Endothelial cell of umbilical vein (primary cell): ENCODE results near the gene SENP5. TPM values are rescaled to one million over a fixed set of nuclear protein-coding genes. Genes with fewer than 3 reads are reported as not detected.

ENCODE experiments used
- BruUV-seq: library from RNA; stranded (reverse); fragments of 400-500 nt; replicated peaks from 2 replicates; lab custom pipeline; 2021; lab: Mats Ljungman, UMichigan
- CTCF ChIA-PET: fragments of 300-600, 350-600 bp; sonication (Branson Sonifier 250); formaldehyde crosslinking; loops from one replicate; lab custom pipeline; 2021; ENCODE audit warnings: antibody characterized with exemption, inconsistent platforms; lab: Charles Lee
- POLR2A ChIA-PET: fragments of 300-600, 350-600 bp; sonication (Branson Sonifier 250); formaldehyde crosslinking; loops from one replicate; lab custom pipeline; 2021; ENCODE audit warnings: antibody characterized with exemption, inconsistent platforms; lab: Charles Lee
- DNase-seq: peaks from one replicate; pipeline ENCODE4 v3.0.0-alpha.2; 2011; ENCODE audit warnings: low read depth, low spot score
- FAIRE-seq: peaks from 2 replicates; lab custom pipeline; 2011; peaks lifted over from hg19 to GRCh38; lab: Jason Lieb, UNC
- H2AFZ ChIP-seq: 2 replicates; pipeline ENCODE4 v1.6.0; 2012; ENCODE audit warnings: low read depth, low read length, control low read depth, inconsistent platforms
- H3K27ac ChIP-seq: 2 replicates; pipeline ENCODE4 v1.5.1; 2011; ENCODE audit warnings: low read depth, mild to moderate bottlenecking, control low read depth, low read length, moderate library complexity; ENCODE audit not compliant: insufficient read depth
- H3K27me3 ChIP-seq, 2 experiments: 2 replicates each; pipeline versions ENCODE4 v1.6.0 to v1.6.1; 2011; ENCODE audit warnings: low read length in 2 of 2, mixed read lengths in 1 of 2; ENCODE audit not compliant: control insufficient read depth in 2 of 2, insufficient read depth in 2 of 2
- H3K36me3 ChIP-seq, 2 experiments: 2 replicates in 1 of 2; 3 replicates in 1 of 2; pipeline ENCODE4 v1.5.1; 2011; ENCODE audit warnings: low read length in 2 of 2, mild to moderate bottlenecking in 1 of 2, moderate library complexity in 1 of 2; ENCODE audit not compliant: control insufficient read depth in 2 of 2, insufficient read depth in 2 of 2; ENCODE audit errors: extremely low read depth in 1 of 2
- H3K4me1 ChIP-seq: 3 replicates; pipeline ENCODE4 v1.5.1; 2011; ENCODE audit warnings: mild to moderate bottlenecking, low read length; ENCODE audit not compliant: control insufficient read depth, insufficient read depth; ENCODE audit errors: extremely low read depth
- H3K4me2 ChIP-seq: 2 replicates; pipeline ENCODE4 v1.6.1; 2011; ENCODE audit warnings: low read length, control low read depth, mixed read lengths; ENCODE audit not compliant: insufficient read depth
- H3K4me3 ChIP-seq, 3 experiments: fragments of 200-600 bp in 1 of 3; sonication (generic), shearing (Covaris generic) in 1 of 3; replicated peaks in 1 of 3; 2 replicates each; pipeline ENCODE4 v1.5.1; 2011 to 2016; ENCODE audit warnings: control low read depth in 3 of 3, low read length in 3 of 3, mild to moderate bottlenecking in 2 of 3, inconsistent platforms in 1 of 3, low read depth in 1 of 3, moderate library complexity in 1 of 3; ENCODE audit not compliant: insufficient read depth in 1 of 3
- H3K79me2 ChIP-seq: 2 replicates; pipeline ENCODE4 v1.6.0; 2012; ENCODE audit warnings: low read length, inconsistent platforms; ENCODE audit not compliant: control insufficient read depth, insufficient read depth
- H3K9ac ChIP-seq: replicated peaks from 2 replicates; pipeline ENCODE3; 2011; ENCODE audit warnings: low read length, control low read depth; ENCODE audit not compliant: insufficient read depth; ENCODE audit errors: extremely low read depth
- H3K9me1 ChIP-seq: replicated peaks from 3 replicates; pipeline ENCODE4 v1.6.0; 2011; ENCODE audit warnings: mild to moderate bottlenecking, low read length; ENCODE audit not compliant: control insufficient read depth, insufficient read depth; ENCODE audit errors: extremely low read depth
- H3K9me3 ChIP-seq: replicated peaks from 2 replicates; pipeline ENCODE4 v1.5.1; 2012; ENCODE audit warnings: low read length, inconsistent platforms; ENCODE audit not compliant: control insufficient read depth, insufficient read depth
- H4K20me1 ChIP-seq: replicated peaks from 2 replicates; pipeline ENCODE3; 2011; ENCODE audit warnings: mild to moderate bottlenecking, low read length; ENCODE audit not compliant: control insufficient read depth, insufficient read depth; ENCODE audit errors: extremely low read depth
- EZH2 ChIP-seq: IDR thresholded peaks from 2 replicates; pipeline ENCODE4 v1.6.1; 2012; ENCODE audit warnings: borderline replicate concordance, low read depth, mild to moderate bottlenecking, moderate library complexity, low read length, inconsistent platforms; ENCODE audit not compliant: severe bottlenecking
- FOS ChIP-seq: IDR thresholded peaks from 2 replicates; pipeline ENCODE4 v1.6.1; 2011; ENCODE audit warnings: mild to moderate bottlenecking, low read length, moderate library complexity, borderline replicate concordance; ENCODE audit not compliant: insufficient read depth
- GATA2 ChIP-seq: IDR thresholded peaks from 2 replicates; pipeline ENCODE4 v1.7.0; 2011; ENCODE audit warnings: low read depth, mild to moderate bottlenecking, moderate library complexity, mixed read lengths, low read length; ENCODE audit not compliant: insufficient read length, insufficient read depth
- JUN ChIP-seq: IDR thresholded peaks from 2 replicates; pipeline ENCODE4 v1.6.1; 2011; ENCODE audit warnings: borderline replicate concordance, low read depth; ENCODE audit not compliant: insufficient read length, insufficient read depth
- MYC ChIP-seq: IDR thresholded peaks from one replicate; pipeline ENCODE4 v1.6.1; 2011; ENCODE audit warnings: mild to moderate bottlenecking, low read depth, low read length
- POLR2A ChIP-seq: IDR thresholded peaks from 2 replicates; pipeline ENCODE4 v1.6.1; 2012; ENCODE audit warnings: low read depth, mild to moderate bottlenecking, control low read depth, low read length
- POLR2AphosphoS5 ChIP-seq: IDR thresholded peaks from 2 replicates; pipeline ENCODE4 v1.6.1; 2012; ENCODE audit warnings: low read depth, mild to moderate bottlenecking, control low read depth, low read length, moderate library complexity; ENCODE audit not compliant: insufficient read depth
- dilution Hi-C: fragments of 300-500 bp; cut with MboI; formaldehyde crosslinking; loops from one replicate; pipeline ENCODE4 v1.15.0; 2019; ENCODE audit warnings: low sequenced_read_pairs; ENCODE audit not compliant: extremely low pct_ligation_motif_present
- intact Hi-C: fragments of 100-400 bp; cut with micrococcal nuclease; formaldehyde crosslinking; loops from one replicate; pipeline ENCODE4 v1.10.0; 2022
- polyA plus RNA-seq, 4 experiments: library from polyadenylated mRNA; depleted of rRNA in 3 of 4; stranded (reverse) in 3 of 4; unstranded in 1 of 4; fragments of >200 nt; gene quantifications; 2 replicates each; pipeline versions ENCODE4 v1.2.1 to v1.2.3, GENCODE V29; 2011 to 2012; ENCODE audit warnings: missing spikeins in 1 of 4
- total RNA-seq: library from RNA; stranded (reverse); gene quantifications from 2 replicates; pipeline ENCODE4 v1.2.3, GENCODE V29; 2021
- TF ChIP-seq, protein P1 (sequence below): IDR thresholded peaks from 2 replicates; pipeline ENCODE4 v1.6.1; 2011; ENCODE audit not compliant: insufficient read depth, insufficient read length
- TF ChIP-seq, protein P2 (sequence below), 2 donors: IDR thresholded peaks; 1 replicate in 1 of 2; 2 replicates in 1 of 2; pipeline ENCODE4 v1.5.1; 2011; ENCODE audit warnings: low read length in 2 of 2, mild to moderate bottlenecking in 2 of 2, moderate library complexity in 2 of 2, control low read depth in 1 of 2, inconsistent platforms in 1 of 2, low read depth in 1 of 2; ENCODE audit not compliant: insufficient read depth in 1 of 2; ENCODE audit errors: extremely low read depth in 1 of 2

Gene SENP5
- total and polyA plus RNA-seq, 2 donors (not counting 3 experiments of a cell fraction or from before 2014, with no cell fraction given): 7.9 to 33.5 TPM

DNA sequence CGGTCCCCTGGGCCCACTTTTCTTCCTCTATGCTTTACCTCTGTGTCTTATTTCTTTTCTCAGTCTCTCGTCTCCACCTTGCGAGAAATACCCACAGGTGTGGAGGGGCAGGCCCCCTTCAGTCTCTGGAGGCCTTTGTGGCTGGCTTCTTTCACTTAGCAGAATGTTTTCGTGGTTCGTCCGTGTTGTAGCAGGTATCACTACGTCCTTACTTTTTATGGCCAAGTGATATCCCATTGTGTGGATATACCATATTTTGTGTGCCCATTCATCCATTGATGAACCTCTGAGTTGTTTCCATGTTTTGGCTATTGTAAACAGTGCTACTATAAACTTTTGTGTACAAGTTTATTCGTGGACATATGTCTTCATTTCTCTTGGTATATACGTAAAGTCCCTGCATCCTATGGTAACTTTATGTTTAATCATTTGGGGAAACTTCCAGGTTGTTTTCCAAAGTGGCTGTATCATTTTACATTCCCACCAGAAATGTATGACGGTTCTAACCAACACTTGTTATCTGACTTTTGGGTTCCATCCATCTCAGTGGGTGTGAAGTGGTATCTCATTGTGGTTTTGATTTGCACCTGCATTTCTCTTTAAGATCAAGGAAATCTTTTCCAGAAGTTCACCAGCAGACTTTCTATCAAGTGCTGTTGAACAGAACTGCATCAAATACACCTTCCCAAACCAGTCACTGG is 95.4 kb downstream of the SENP5 start:
- BruUV-seq: no TSS peak
- no peaks in the 10 kb centered on the region for H3K9me1 ChIP-seq
- no peaks in the 10 kb centered on the region for H3K79me2 ChIP-seq
- DNase-seq (no peak), FAIRE-seq (no peak)
- POLR2A ChIA-PET: no interaction called here
- no peaks in the 10 kb centered on the region for H3K36me3 ChIP-seq
- peaks cover under 1% of the 10 kb centered on the region for H3K4me1 ChIP-seq
- CTCF ChIA-PET: no interaction called here
- no peaks in the 10 kb centered on the region for H4K20me1 ChIP-seq
- no peak overlapping the region for H3K4me3 ChIP-seq
- TF ChIP-seq JUN: no peak
- TF ChIP-seq, protein P1, sequence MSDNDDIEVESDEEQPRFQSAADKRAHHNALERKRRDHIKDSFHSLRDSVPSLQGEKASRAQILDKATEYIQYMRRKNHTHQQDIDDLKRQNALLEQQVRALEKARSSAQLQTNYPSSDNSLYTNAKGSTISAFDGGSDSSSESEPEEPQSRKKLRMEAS: no peak
- TF ChIP-seq, protein P2, sequence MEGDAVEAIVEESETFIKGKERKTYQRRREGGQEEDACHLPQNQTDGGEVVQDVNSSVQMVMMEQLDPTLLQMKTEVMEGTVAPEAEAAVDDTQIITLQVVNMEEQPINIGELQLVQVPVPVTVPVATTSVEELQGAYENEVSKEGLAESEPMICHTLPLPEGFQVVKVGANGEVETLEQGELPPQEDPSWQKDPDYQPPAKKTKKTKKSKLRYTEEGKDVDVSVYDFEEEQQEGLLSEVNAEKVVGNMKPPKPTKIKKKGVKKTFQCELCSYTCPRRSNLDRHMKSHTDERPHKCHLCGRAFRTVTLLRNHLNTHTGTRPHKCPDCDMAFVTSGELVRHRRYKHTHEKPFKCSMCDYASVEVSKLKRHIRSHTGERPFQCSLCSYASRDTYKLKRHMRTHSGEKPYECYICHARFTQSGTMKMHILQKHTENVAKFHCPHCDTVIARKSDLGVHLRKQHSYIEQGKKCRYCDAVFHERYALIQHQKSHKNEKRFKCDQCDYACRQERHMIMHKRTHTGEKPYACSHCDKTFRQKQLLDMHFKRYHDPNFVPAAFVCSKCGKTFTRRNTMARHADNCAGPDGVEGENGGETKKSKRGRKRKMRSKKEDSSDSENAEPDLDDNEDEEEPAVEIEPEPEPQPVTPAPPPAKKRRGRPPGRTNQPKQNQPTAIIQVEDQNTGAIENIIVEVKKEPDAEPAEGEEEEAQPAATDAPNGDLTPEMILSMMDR (IDR thresholded peaks at IDR 0.05; ENCODE audit: extremely low read depth in 1 of 2, insufficient read depth in 1 of 2, low read depth in 1 of 2, low read length in 2 of 2): no peak
- dilution Hi-C loops (no loop called here), intact Hi-C loops (no loop called here)
- no peak overlapping the region for H2AFZ ChIP-seq
- H3K27me3 ChIP-seq: no peaks in the 10 kb centered on the region
- H3K4me2 ChIP-seq: no peak overlapping the region
- no peak overlapping the region for H3K27ac ChIP-seq
- no peaks in the 10 kb centered on the region for H3K9me3 ChIP-seq
- H3K9ac ChIP-seq: no peak overlapping the region

DNA sequence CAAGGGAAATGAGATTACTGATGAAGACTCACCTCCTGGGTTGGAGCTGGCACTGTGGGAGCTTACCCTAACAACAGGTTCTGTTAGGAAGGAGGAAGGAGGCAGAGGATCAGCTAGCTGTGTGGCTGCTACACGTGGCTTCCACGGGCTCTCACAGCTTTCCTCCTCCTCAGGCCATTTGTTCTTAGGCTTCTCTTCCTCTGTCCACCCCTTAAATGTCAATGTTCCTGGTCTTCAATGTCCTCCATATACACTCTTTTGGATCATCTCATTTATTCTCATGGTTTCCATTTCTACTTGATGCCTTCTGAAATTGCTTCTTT is 95.9 kb downstream of the SENP5 start:
- FAIRE-seq (no peak), DNase-seq (no peak)
- no peak overlapping the region for H3K4me2 ChIP-seq
- H3K36me3 ChIP-seq: no peaks in the 10 kb centered on the region
- no peak for TF ChIP-seq FOS
- TF ChIP-seq, protein P2 (IDR thresholded peaks at IDR 0.05; ENCODE audit: extremely low read depth in 1 of 2, insufficient read depth in 1 of 2, low read depth in 1 of 2, low read length in 2 of 2): no peak
- no peak for TF ChIP-seq POLR2A
- no peak for TF ChIP-seq MYC
- TF ChIP-seq, protein P1: no peak
- no peak for TF ChIP-seq POLR2AphosphoS5
- no peak for TF ChIP-seq EZH2
- no peak for TF ChIP-seq GATA2
- no peak for TF ChIP-seq JUN
- H3K9me1 ChIP-seq: no peaks in the 10 kb centered on the region
- H3K79me2 ChIP-seq: no peaks in the 10 kb centered on the region
- no peak overlapping the region for H3K27ac ChIP-seq
- CTCF ChIA-PET: no interaction called here
- no peak overlapping the region for H2AFZ ChIP-seq
- BruUV-seq: no TSS peak
- no peak overlapping the region for H3K4me3 ChIP-seq
- H3K9ac ChIP-seq: no peak overlapping the region
- dilution Hi-C loops: no loop called here
- no peaks in the 10 kb centered on the region for H3K27me3 ChIP-seq
- no peaks in the 10 kb centered on the region for H4K20me1 ChIP-seq
- POLR2A ChIA-PET: no interaction called here
- intact Hi-C loops: no loop called here
- peaks cover 3% of the 10 kb centered on the region for H3K4me1 ChIP-seq
- H3K9me3 ChIP-seq: no peaks in the 10 kb centered on the region
